Skeletal muscle tissue (tissue), 4 donors: ENCODE data around the gene WDR43. TPM values are rescaled to one million over a fixed set of nuclear protein-coding genes. Genes with fewer than 3 reads are reported as not detected.
A peak's percentile ranks its signal among the peaks of the same experiment; 100 is the strongest.
"Not testable (repeated sequence)": the region's sequence is repeated elsewhere in the genome, so short reads cannot be mapped to it uniquely, and the experiment has no call there.

Source experiments
- H3K27ac ChIP-seq: one replicate; pipeline ENCODE4 v1.7.0; 2013; ENCODE audit warnings: mild to moderate bottlenecking, low read depth, low read length, inconsistent platforms
- H3K27me3 ChIP-seq, 3 donors: one replicate each; pipeline ENCODE4 v1.7.0; 2013; ENCODE audit warnings: low read length in 3 of 3; ENCODE audit not compliant: control insufficient read depth in 3 of 3, insufficient read depth in 3 of 3
- H3K36me3 ChIP-seq, 3 donors: one replicate each; pipeline ENCODE4 v1.7.0; 2013; ENCODE audit warnings: low read length in 3 of 3; ENCODE audit not compliant: control insufficient read depth in 3 of 3, insufficient read depth in 3 of 3
- H3K4me1 ChIP-seq, 3 donors: one replicate each; pipeline ENCODE4 v1.7.0; 2013; ENCODE audit warnings: low read length in 3 of 3, mild to moderate bottlenecking in 3 of 3; ENCODE audit not compliant: control insufficient read depth in 3 of 3, insufficient read depth in 3 of 3
- H3K4me3 ChIP-seq, 3 donors: one replicate each; pipeline ENCODE4 v1.7.0; 2013; ENCODE audit warnings: low read length in 3 of 3
- H3K9ac ChIP-seq, 3 donors: one replicate each; pipeline ENCODE4 v1.7.0; 2013; ENCODE audit warnings: low read length in 3 of 3, mild to moderate bottlenecking in 3 of 3, moderate library complexity in 2 of 3, low read depth in 1 of 3
- H3K9me3 ChIP-seq, 3 donors: one replicate each; pipeline ENCODE4 v1.7.0; 2013; ENCODE audit warnings: low read length in 3 of 3; ENCODE audit not compliant: control insufficient read depth in 3 of 3
- total RNA-seq: library from RNA; depleted of rRNA; stranded (reverse); fragments of >200 nt; gene quantifications from one replicate; pipeline ENCODE4 v1.2.3, GENCODE V29; 2014
- donor health status: Osteomylitis.

The WDR43 gene
- total RNA-seq, 1 donor from 2014 or later, result 39.1 TPM

DNA sequence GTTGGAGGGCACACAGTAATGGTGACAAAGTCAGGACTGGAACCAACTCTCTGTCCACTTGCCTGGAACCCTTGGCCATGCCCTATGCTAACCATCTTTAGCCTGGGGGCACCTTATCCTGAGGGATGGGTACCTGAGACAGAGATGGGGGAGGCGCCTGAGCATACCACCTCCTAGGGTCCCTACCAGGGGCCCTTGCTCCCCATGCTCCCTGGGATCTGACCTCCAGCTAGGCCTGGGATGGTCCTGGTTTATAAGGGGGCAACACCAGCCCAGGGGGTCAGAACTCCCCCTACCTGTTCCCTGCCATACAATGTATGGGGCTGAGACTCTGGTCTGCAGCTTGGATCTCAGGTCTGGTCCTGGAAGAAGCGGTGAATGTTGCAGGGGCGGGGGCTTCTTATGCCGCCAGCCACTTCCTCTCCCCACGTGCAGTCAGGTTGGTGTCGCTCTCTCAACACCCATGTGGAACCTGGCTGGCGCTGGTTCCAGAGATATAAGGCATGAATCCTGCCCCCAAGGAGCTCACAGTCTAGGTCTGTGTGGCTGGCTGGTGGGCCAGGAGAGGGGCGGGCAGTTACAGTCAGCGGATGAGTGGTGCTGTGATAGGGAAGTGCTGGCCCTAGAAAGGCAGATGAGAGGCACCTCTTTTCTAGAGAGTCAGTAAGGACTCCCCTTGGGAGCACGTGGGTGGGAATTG, 82.9 kb downstream of the WDR43 start:
- no peak overlapping the region for H3K27ac ChIP-seq
- H3K9me3 ChIP-seq, result no peaks in the 10 kb centered on the region

GRCh38 chr2:28978001-28978400, 83.5 kb downstream of the WDR43 start:
- H3K9ac ChIP-seq, H3K36me3 ChIP-seq, H3K27me3 ChIP-seq, H3K27ac ChIP-seq, H3K4me3 ChIP-seq, H3K9me3 ChIP-seq: not testable (repeated sequence)
- H3K4me1 ChIP-seq, result peaks cover 5 to 12% (median 9%) of the 10 kb centered on the region in 3 donors

More for the DNA sequence above, 82.9 kb downstream of the WDR43 start:
- Histone ChIP-seq H3K4me1 (peaks cover 5 to 12% (median 9%) of the 10 kb centered on the region in 3 donors), H3K4me3 (no peak overlapping the region), H3K27me3 (peaks cover 0 to 3% (median 0%) of the 10 kb centered on the region in 3 donors), H3K36me3 (no peaks in the 10 kb centered on the region), H3K9ac (no peak overlapping the region)

- no peak overlapping the region for H3K4me3 ChIP-seq
- H3K4me1 ChIP-seq, result peaks cover 5 to 12% (median 9%) of the 10 kb centered on the region in 3 donors
- H3K9me3 ChIP-seq, result no peaks in the 10 kb centered on the region
- no peaks in the 10 kb centered on the region for H3K36me3 ChIP-seq
- peaks cover 0 to 3% (median 0%) of the 10 kb centered on the region in 3 donors for H3K27me3 ChIP-seq
- no peak overlapping the region for H3K27ac ChIP-seq
- no peak overlapping the region for H3K9ac ChIP-seq
Observed at GRCh38 chr2:28978606-28979005, 84.1 kb downstream of the WDR43 start.

GRCh38 chr2:28979041-28979440, 84.6 kb downstream of the WDR43 start:
- no peaks in the 10 kb centered on the region for H3K9me3 ChIP-seq

DNA sequence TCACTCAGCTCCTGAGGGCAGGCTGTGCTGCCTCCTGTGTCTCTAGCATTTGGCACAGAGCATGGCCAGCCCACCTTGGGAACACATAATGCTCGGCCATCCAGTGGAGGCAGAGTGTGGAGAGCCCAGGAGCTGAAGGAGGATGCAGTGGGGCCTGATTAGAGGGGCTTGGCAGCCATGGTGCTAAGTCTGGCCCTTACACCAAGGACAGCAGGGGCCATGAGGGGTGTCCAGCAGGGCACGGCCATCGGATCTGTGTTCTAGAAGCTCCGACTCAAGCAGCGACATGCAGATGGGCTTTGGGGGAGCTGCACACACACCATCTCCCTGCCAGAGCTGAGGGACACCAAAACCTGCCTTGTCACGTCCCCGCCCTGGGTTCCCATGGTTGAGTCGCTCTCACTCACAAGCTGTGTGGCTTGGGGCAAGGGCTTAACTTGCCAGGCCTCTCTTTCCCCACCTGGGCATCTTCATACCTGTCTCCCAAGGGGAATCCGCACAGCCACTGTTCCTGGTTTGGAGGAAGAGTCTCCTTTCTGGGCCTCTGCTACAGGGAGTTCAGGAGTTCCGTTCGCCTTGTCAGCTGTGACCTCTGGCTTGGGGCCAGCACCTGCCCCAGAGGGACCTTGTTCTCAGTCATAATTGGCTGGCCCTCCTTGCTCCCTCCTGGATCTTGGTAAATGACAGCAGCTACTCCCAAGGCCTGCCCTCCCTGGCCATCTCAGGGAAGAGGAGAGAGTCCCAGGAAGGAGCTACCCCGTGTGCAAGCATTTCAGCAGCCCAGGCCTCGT, 85.3 kb downstream of the WDR43 start:
- peaks cover 5 to 12% (median 9%) of the 10 kb centered on the region in 3 donors for H3K4me1 ChIP-seq
- H3K4me3 ChIP-seq, result no peak overlapping the region
- no peaks in the 10 kb centered on the region for H3K36me3 ChIP-seq
- H3K9ac ChIP-seq, result peak overlapping the region in 1 of 3 donors; percentile 43
- H3K27ac ChIP-seq, result no peak overlapping the region
- H3K27me3 ChIP-seq, result peaks cover 0 to 3% (median 0%) of the 10 kb centered on the region in 3 donors
- H3K9me3 ChIP-seq, result no peaks in the 10 kb centered on the region

More at GRCh38 chr2:28979041-28979440, 84.6 kb downstream of the WDR43 start:
- Histone ChIP-seq H3K4me1 (peaks cover 5 to 12% (median 9%) of the 10 kb centered on the region in 3 donors), H3K4me3 (no peak overlapping the region), H3K27ac (no peak overlapping the region), H3K9ac (no peak overlapping the region), H3K36me3 (no peaks in the 10 kb centered on the region), H3K27me3 (peaks cover 0 to 3% (median 0%) of the 10 kb centered on the region in 3 donors)

GRCh38 chr2:28980368-28981015, 86.0 kb downstream of the WDR43 start:
- H3K4me3 ChIP-seq, result no peak overlapping the region
- H3K36me3 ChIP-seq, result no peaks in the 10 kb centered on the region
- H3K9ac ChIP-seq, result peak overlapping the region in 2 of 3 donors; percentile 16
- H3K9me3 ChIP-seq, result no peaks in the 10 kb centered on the region
- H3K27me3 ChIP-seq, result peaks cover 0 to 3% (median 0%) of the 10 kb centered on the region in 3 donors
- peaks cover 5 to 12% (median 9%) of the 10 kb centered on the region in 3 donors for H3K4me1 ChIP-seq
- H3K27ac ChIP-seq, result no peak overlapping the region

GRCh38 chr2:28981016-28981441, 86.6 kb downstream of the WDR43 start, which contains the start of gene TOGARAM2:
TSS of gene TOGARAM2 (plus strand) at chr2:28981298. CDS start at chr2:28994835, 13,537 bp downstream.
- H3K36me3 ChIP-seq, result no peaks in the 10 kb centered on the region
- peaks cover 0 to 3% (median 0%) of the 10 kb centered on the region in 3 donors for H3K27me3 ChIP-seq
- H3K9me3 ChIP-seq, result no peaks in the 10 kb centered on the region
- peaks cover 5 to 12% (median 9%) of the 10 kb centered on the region in 3 donors for H3K4me1 ChIP-seq
- H3K4me3 ChIP-seq, result no peak within 1 kb of the TSS
- peak within 1 kb of the TSS in 2 of 3 donors; percentile 16 to 33 for H3K9ac ChIP-seq
- no peak within 1 kb of the TSS for H3K27ac ChIP-seq

DNA sequence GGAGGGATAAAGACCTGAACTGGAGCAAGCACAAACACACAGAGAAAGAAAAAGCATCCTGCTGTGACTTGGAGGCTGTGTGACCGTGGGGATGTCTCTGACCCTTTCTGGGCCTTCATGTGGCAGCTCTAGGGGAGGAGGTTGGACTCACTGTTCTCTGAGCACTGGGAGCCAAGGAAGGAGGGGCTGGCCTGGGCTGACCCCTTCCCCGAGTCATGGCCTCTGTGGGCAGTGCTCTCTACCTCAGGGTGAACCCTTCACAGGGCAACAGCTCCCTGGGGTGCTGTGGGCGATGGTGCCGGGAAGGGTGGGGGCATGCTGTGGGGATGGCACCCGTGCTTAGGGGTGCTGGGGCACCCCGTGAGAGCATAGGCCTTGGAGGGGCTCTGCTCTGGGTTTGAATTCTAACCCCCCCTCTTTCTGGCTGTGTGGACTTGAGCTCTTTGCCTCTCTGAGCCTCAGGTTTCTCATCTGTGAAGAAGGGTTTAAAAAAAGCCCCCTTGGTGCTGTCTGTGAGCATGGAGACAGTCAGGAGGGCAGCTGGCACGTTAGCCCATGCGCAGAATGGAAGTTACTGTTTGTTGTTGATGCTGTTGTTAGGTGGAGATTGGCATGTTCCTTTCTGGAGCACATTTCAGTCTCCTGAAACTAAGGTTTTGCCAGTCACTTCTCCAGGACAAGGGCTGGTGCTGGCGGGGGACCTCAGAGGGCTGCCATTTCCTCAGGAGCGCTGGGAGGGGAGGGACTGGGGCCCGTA, 87.3 kb downstream of the WDR43 start:
- Histone ChIP-seq H3K36me3 (no peaks in the 10 kb centered on the region), H3K27ac (no peak overlapping the region), H3K9me3 (no peaks in the 10 kb centered on the region), H3K4me3 (no peak overlapping the region), H3K4me1 (peaks cover 5 to 14% (median 9%) of the 10 kb centered on the region in 3 donors), H3K27me3 (peaks cover 0 to 3% (median 0%) of the 10 kb centered on the region in 3 donors), H3K9ac (peak overlapping the region in 1 of 3 donors; percentile 33)

DNA sequence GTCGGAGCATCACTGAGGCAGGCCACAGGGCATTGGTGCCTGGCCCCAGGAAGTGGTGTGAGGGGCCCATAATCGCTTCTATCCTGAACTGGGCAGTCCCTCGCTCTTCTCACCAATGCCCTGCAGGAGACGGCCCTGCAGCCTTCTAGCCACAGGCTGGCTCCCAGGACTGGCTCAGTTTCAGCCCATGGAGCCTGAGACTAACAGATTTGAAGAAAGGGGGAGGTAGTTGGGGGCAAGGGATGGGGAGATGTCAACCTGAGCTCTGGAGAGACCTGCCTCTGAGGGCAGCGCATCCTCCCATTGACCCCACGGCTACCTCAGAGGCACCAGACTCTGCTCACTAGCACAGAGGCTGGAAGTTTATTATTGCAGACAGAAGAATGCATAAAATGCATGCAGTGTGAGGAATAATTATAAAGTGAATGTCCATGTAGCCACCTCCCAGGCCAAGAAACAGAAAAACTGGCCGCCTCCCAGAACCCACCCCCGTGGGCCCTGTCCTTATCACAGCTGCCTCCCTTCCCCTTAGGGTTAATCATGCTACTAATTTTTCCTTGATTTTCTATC, 88.0 kb downstream of the WDR43 start:
- Histone ChIP-seq H3K9me3 (no peaks in the 10 kb centered on the region), H3K27me3 (peaks cover 0 to 3% (median 0%) of the 10 kb centered on the region in 3 donors), H3K36me3 (no peaks in the 10 kb centered on the region), H3K4me3 (no peak overlapping the region), H3K9ac (no peak overlapping the region), H3K27ac (no peak overlapping the region), H3K4me1 (peaks cover 5 to 14% (median 9%) of the 10 kb centered on the region in 3 donors)
